HCT116 (cell line): Measurements from ENCODE around the gene TLL2. TPM values are rescaled to one million over a fixed set of nuclear protein-coding genes. Genes with fewer than 3 reads are reported as not detected.

Experiments
- ATAC-seq: fragments of 200-7000 bp; cut with Tn5 transposase; 2 replicates; pipeline ENCODE4 v1.9.1; 2020; ENCODE audit warnings: mild to moderate bottlenecking, moderate library complexity
- BruUV-seq: library from RNA; stranded (reverse); fragments of 400-500 nt; replicated peaks from 2 replicates; lab custom pipeline; 2021; lab: Mats Ljungman, UMichigan
- CTCF ChIA-PET: fragments of 300-600 bp; sonication (Branson Sonifier 250); formaldehyde crosslinking; loops from one replicate; lab custom pipeline; 2021; ENCODE audit warnings: antibody characterized with exemption; lab: Charles Lee
- POLR2A ChIA-PET: fragments of 300-600, 350-600 bp; sonication (Branson Sonifier 250); formaldehyde crosslinking; loops from one replicate; lab custom pipeline; 2021; ENCODE audit warnings: antibody characterized with exemption; lab: Charles Lee
- RAD21 ChIA-PET, 2 experiments: fragments of 300-600 bp; sonication (Branson Sonifier 250); formaldehyde crosslinking; loops; one replicate each; lab custom pipeline; 2023; ENCODE audit warnings: low total read pairs in 2 of 2; ENCODE audit not compliant: uncharacterized antibody in 2 of 2, unreplicated experiment in 2 of 2, low non-redundant PET in 1 of 2; lab: Charles Lee
- DNase-seq: peaks from one replicate; pipeline ENCODE4 v3.0.0-alpha.2; 2010; ENCODE audit warnings: low read depth, low spot score
- H2AFZ ChIP-seq: fragments of 200-600 bp; shearing (Covaris generic), sonication (generic); 2 replicates; pipeline ENCODE4 v1.6.1; 2017; ENCODE audit warnings: low read depth, mixed run types, mixed read lengths, antibody characterized with exemption, low read length; ENCODE audit not compliant: poor library complexity, severe bottlenecking
- H3K27ac ChIP-seq: 2 replicates; pipeline ENCODE4 v1.5.1; 2012; ENCODE audit warnings: low read depth, low read length
- H3K27me3 ChIP-seq: fragments of 200-600 bp; sonication (generic); 2 replicates; pipeline ENCODE4 v1.6.1; 2016; ENCODE audit warnings: mixed run types, low read length, mixed read lengths; ENCODE audit not compliant: insufficient read depth
- H3K36me3 ChIP-seq, 2 experiments: fragments of 200-500 bp in 1 of 2; fragments of 200-600 bp in 1 of 2; sonication (Bioruptor generic) in 1 of 2; sonication (generic) in 1 of 2; 2 replicates each; pipeline versions ENCODE4 v1.5.1 to v1.6.1; 2014 to 2016; ENCODE audit warnings: low read length in 2 of 2, inconsistent platforms in 1 of 2, mixed read lengths in 1 of 2, mixed run types in 1 of 2; ENCODE audit not compliant: insufficient read depth in 2 of 2, control insufficient read depth in 1 of 2
- H3K4me1 ChIP-seq, 2 experiments: fragments of 200-600 bp in 1 of 2; sonication (generic) in 1 of 2; 2 replicates each; pipeline versions ENCODE4 v1.5.1 to v1.6.1; 2012 to 2017; ENCODE audit warnings: low read length in 2 of 2, inconsistent platforms in 1 of 2, mild to moderate bottlenecking in 1 of 2, mixed read lengths in 1 of 2, mixed run types in 1 of 2, moderate library complexity in 1 of 2; ENCODE audit not compliant: insufficient read depth in 2 of 2, control insufficient read depth in 1 of 2
- H3K4me2 ChIP-seq: fragments of 200-600 bp; sonication (generic); 2 replicates; pipeline ENCODE4 v1.6.1; 2017; ENCODE audit warnings: mixed run types, low read length, mixed read lengths
- H3K4me3 ChIP-seq, 2 experiments: fragments of 200-600 bp in 1 of 2; sonication (generic) in 1 of 2; replicated peaks in 1 of 2; 2 replicates each; pipeline ENCODE4 v1.5.1; 2011 to 2016; ENCODE audit warnings: low read length in 2 of 2, control low read depth in 1 of 2, low read depth in 1 of 2, mild to moderate bottlenecking in 1 of 2, mixed read lengths in 1 of 2, mixed run types in 1 of 2
- H3K79me2 ChIP-seq: fragments of 200-600 bp; sonication (generic); 2 replicates; pipeline ENCODE4 v1.6.1; 2017; ENCODE audit warnings: mild to moderate bottlenecking, mixed run types, low read length, moderate library complexity, mixed read lengths; ENCODE audit not compliant: insufficient read depth
- H3K9ac ChIP-seq: fragments of 200-600 bp; sonication (generic); 2 replicates; pipeline ENCODE4 v1.6.1; 2016; ENCODE audit warnings: low read length, mixed read lengths
- H3K9me2 ChIP-seq: fragments of 200-600 bp; sonication (generic), shearing (Covaris generic); 2 replicates; pipeline ENCODE4 v1.6.1; 2017; ENCODE audit warnings: mixed run types, mild to moderate bottlenecking, moderate library complexity; ENCODE audit not compliant: insufficient read depth
- H3K9me3 ChIP-seq, 2 experiments: fragments of 200-500 bp in 1 of 2; fragments of 200-600 bp in 1 of 2; sonication (Bioruptor generic) in 1 of 2; sonication (generic) in 1 of 2; 2 replicates each; pipeline ENCODE4 v1.6.1; 2014 to 2017; ENCODE audit warnings: low read length in 2 of 2, mixed read lengths in 2 of 2, inconsistent platforms in 1 of 2, low read depth in 1 of 2, mild to moderate bottlenecking in 1 of 2, mixed run types in 1 of 2, moderate library complexity in 1 of 2; ENCODE audit not compliant: control insufficient read depth in 1 of 2, insufficient read depth in 1 of 2
- H4K20me1 ChIP-seq: fragments of 200-600 bp; sonication (generic), shearing (Covaris generic); 2 replicates; pipeline ENCODE4 v1.6.1; 2017; ENCODE audit warnings: mixed run types, mild to moderate bottlenecking, moderate library complexity; ENCODE audit not compliant: insufficient read depth
- CBX3 ChIP-seq: IDR thresholded peaks from 2 replicates; pipeline ENCODE4 v1.6.1; 2012; ENCODE audit warnings: low read depth
- EGR1 ChIP-seq: IDR thresholded peaks from 2 replicates; pipeline ENCODE4 v1.6.1; 2012; ENCODE audit warnings: low read depth
- EZH2phosphoT487 ChIP-seq: fragments of 200-600 bp; IDR thresholded peaks from 2 replicates; pipeline ENCODE4 v1.6.1; 2018; ENCODE audit warnings: antibody characterized with exemption, borderline replicate concordance
- FOSL1 ChIP-seq: IDR thresholded peaks from 2 replicates; pipeline ENCODE4 v1.6.1; 2012; ENCODE audit warnings: low read depth
- JUND ChIP-seq: IDR thresholded peaks from 2 replicates; pipeline ENCODE4 v1.6.1; 2012
- POLR2A ChIP-seq: IDR thresholded peaks from 2 replicates; pipeline ENCODE4 v1.7.0; 2011; ENCODE audit warnings: borderline replicate concordance; ENCODE audit not compliant: insufficient read depth, insufficient read length; ENCODE audit errors: extremely low read depth
- POLR2AphosphoS5 ChIP-seq: IDR thresholded peaks from 2 replicates; pipeline ENCODE4 v1.6.1; 2011; ENCODE audit warnings: mild to moderate bottlenecking, low read depth, low read length, moderate library complexity
- RAD21 ChIP-seq: IDR thresholded peaks from 2 replicates; pipeline ENCODE4 v1.6.1; 2012; ENCODE audit warnings: low read depth, mild to moderate bottlenecking
- SP1 ChIP-seq: IDR thresholded peaks from 2 replicates; pipeline ENCODE4 v1.6.1; 2012; ENCODE audit warnings: low read depth
- SRF ChIP-seq: IDR thresholded peaks from 2 replicates; pipeline ENCODE4 v1.6.1; 2012; ENCODE audit warnings: low read depth
- TCF7L2 ChIP-seq: IDR thresholded peaks from 2 replicates; pipeline ENCODE4 v1.7.0; 2011; ENCODE audit warnings: borderline replicate concordance, inconsistent platforms; ENCODE audit not compliant: insufficient read depth, insufficient read length; ENCODE audit errors: extremely low read depth
- YY1 ChIP-seq: IDR thresholded peaks from 2 replicates; pipeline ENCODE4 v1.6.1; 2011; ENCODE audit warnings: low read length, low read depth, moderate library complexity, mild to moderate bottlenecking; ENCODE audit not compliant: insufficient replicate concordance; ENCODE audit errors: extremely low read depth
- ZNF274 ChIP-seq: fragments of 200-500 bp; sonication (Bioruptor generic); IDR thresholded peaks from 2 replicates; pipeline ENCODE4 v1.6.1; 2014; ENCODE audit warnings: mild to moderate bottlenecking, low read depth, low read length, inconsistent platforms
- intact Hi-C: fragments of 100-400 bp; cut with micrococcal nuclease; formaldehyde crosslinking; loops from 2 replicates; pipeline ENCODE4 v1.10.0; 2022
- total RNA-seq: library from RNA; stranded (reverse); gene quantifications from one replicate; pipeline ENCODE4 v1.2.1, GENCODE V29; 2021; ENCODE audit not compliant: unreplicated experiment
- TF ChIP-seq, protein P1 (sequence below): IDR thresholded peaks from 2 replicates; pipeline ENCODE4 v1.6.1; 2011; ENCODE audit warnings: mild to moderate bottlenecking, low read length, moderate library complexity; ENCODE audit not compliant: insufficient replicate concordance; ENCODE audit errors: extremely low read depth
- TF ChIP-seq, protein P2 (sequence below), 3 experiments: fragments of 200-600 bp in 1 of 3; sonication (generic) in 1 of 3; IDR thresholded peaks in 2 of 3; conservative IDR thresholded peaks in 1 of 3; 2 replicates each; pipeline ENCODE4 v1.5.1; 2012 to 2017; ENCODE audit warnings: low read depth in 2 of 3, low read length in 2 of 3, antibody characterized with exemption in 1 of 3, borderline replicate concordance in 1 of 3, control low read depth in 1 of 3, mild to moderate bottlenecking in 1 of 3, mixed read lengths in 1 of 3, mixed run types in 1 of 3, moderate library complexity in 1 of 3; ENCODE audit not compliant: insufficient read depth in 1 of 3

The TLL2 gene
- total RNA-seq, 1 experiment from 2014 or later, result 1.3 TPM

DNA sequence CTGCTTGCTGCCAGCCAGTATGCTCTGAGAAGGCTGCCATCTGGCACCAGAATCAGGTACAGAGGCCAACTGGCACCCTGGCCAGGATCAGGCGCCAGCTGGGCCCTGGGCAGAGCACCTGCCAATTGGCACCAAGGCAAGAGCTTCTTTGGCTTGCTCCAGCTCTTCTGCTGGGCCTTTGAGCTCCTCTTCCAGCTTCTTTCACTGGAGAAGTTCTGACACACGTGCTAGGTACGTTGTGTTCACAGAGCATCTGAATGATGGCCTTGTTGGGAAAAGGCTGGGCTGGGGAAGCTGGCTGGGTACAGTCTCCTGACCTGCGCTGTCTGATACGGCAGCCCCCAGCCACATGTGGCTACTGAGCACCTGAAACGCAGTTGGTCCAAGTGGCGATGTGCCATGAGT, 123.3 kb downstream of the TLL2 start:
- BruUV-seq, result no TSS peak
- no peaks in the 10 kb centered on the region for H3K9me2 ChIP-seq
- CTCF ChIA-PET, result no interaction called here

DNA sequence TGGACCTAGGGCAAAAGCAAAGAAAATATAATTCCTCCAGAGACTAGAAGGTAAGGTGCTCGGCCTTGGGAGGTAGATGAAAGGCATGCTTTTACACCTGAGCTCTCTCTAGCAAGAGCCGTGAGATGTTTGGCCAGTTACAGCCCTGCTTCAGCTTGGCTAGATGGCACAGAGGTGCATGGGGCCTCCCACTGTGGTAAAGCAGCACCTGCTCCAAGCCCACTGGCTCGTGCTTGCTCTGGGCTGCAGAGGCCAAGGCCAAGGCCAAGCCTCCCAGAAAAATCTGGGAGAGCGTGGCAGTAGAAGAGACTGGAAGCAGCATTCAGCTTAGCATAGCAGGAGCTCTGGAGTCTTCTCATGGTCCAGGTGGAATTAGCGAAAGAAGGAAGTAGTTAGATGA, 123.9 kb downstream of the TLL2 start:
- intact Hi-C loops, result no loop called here
- no peaks in the 10 kb centered on the region for H3K79me2 ChIP-seq
- no peak overlapping the region for H3K4me3 ChIP-seq
- no peaks in the 10 kb centered on the region for H3K4me1 ChIP-seq
- no peak overlapping the region for H3K9ac ChIP-seq
- no peak overlapping the region for H3K27ac ChIP-seq
- no peaks in the 10 kb centered on the region for H3K9me3 ChIP-seq
- no peaks in the 10 kb centered on the region for H3K9me2 ChIP-seq
- ATAC-seq (no peak), DNase-seq (no peak)
- no peak overlapping the region for H2AFZ ChIP-seq
- ChIA-PET CTCF (no interaction called here), POLR2A (no interaction called here), RAD21 (no interaction called here)
- H3K27me3 ChIP-seq, result peaks cover 18% of the 10 kb centered on the region; the same call in 1 of the 2 replicates
- H3K36me3 ChIP-seq, result no peaks in the 10 kb centered on the region
- BruUV-seq, result no TSS peak
- H3K4me2 ChIP-seq, result no peak overlapping the region
- no peaks in the 10 kb centered on the region for H4K20me1 ChIP-seq
- no peak for TF ChIP-seq FOSL1
- TF ChIP-seq RAD21, result no peak
- no peak for TF ChIP-seq JUND
- TF ChIP-seq EZH2phosphoT487, result no peak
- TF ChIP-seq, protein P1, sequence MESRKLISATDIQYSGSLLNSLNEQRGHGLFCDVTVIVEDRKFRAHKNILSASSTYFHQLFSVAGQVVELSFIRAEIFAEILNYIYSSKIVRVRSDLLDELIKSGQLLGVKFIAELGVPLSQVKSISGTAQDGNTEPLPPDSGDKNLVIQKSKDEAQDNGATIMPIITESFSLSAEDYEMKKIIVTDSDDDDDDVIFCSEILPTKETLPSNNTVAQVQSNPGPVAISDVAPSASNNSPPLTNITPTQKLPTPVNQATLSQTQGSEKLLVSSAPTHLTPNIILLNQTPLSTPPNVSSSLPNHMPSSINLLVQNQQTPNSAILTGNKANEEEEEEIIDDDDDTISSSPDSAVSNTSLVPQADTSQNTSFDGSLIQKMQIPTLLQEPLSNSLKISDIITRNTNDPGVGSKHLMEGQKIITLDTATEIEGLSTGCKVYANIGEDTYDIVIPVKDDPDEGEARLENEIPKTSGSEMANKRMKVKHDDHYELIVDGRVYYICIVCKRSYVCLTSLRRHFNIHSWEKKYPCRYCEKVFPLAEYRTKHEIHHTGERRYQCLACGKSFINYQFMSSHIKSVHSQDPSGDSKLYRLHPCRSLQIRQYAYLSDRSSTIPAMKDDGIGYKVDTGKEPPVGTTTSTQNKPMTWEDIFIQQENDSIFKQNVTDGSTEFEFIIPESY, result no peak
- no peak for TF ChIP-seq POLR2A
- TF ChIP-seq SRF, result no peak
- TF ChIP-seq SP1, result no peak
- TF ChIP-seq, protein P2, sequence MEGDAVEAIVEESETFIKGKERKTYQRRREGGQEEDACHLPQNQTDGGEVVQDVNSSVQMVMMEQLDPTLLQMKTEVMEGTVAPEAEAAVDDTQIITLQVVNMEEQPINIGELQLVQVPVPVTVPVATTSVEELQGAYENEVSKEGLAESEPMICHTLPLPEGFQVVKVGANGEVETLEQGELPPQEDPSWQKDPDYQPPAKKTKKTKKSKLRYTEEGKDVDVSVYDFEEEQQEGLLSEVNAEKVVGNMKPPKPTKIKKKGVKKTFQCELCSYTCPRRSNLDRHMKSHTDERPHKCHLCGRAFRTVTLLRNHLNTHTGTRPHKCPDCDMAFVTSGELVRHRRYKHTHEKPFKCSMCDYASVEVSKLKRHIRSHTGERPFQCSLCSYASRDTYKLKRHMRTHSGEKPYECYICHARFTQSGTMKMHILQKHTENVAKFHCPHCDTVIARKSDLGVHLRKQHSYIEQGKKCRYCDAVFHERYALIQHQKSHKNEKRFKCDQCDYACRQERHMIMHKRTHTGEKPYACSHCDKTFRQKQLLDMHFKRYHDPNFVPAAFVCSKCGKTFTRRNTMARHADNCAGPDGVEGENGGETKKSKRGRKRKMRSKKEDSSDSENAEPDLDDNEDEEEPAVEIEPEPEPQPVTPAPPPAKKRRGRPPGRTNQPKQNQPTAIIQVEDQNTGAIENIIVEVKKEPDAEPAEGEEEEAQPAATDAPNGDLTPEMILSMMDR (IDR thresholded peaks at IDR 0.05 in 2 of 3, conservative IDR thresholded peaks at IDR 0.05 in 1 of 3; ENCODE audit: borderline replicate concordance in 1 of 3, insufficient read depth in 1 of 3, low read depth in 2 of 3, low read length in 2 of 3), result no peak
- TF ChIP-seq ZNF274, result no peak
- TF ChIP-seq YY1, result no peak
- no peak for TF ChIP-seq CBX3

More for the DNA sequence above, 123.3 kb downstream of the TLL2 start:
- ChIA-PET POLR2A (no interaction called here), RAD21 (no interaction called here)
- no peaks in the 10 kb centered on the region for H3K4me1 ChIP-seq
- intact Hi-C loops, result no loop called here
- no peaks in the 10 kb centered on the region for H3K9me3 ChIP-seq
- no peak overlapping the region for H2AFZ ChIP-seq
- no peak overlapping the region for H3K9ac ChIP-seq
- H4K20me1 ChIP-seq, result no peaks in the 10 kb centered on the region
- H3K79me2 ChIP-seq, result no peaks in the 10 kb centered on the region
- H3K27me3 ChIP-seq, result peaks cover 18% of the 10 kb centered on the region; the same call in 1 of the 2 replicates
- no peak overlapping the region for H3K4me3 ChIP-seq
- H3K27ac ChIP-seq, result no peak overlapping the region
- H3K36me3 ChIP-seq, result no peaks in the 10 kb centered on the region
- DNase-seq, result no peak
- TF ChIP-seq EGR1, result no peak
- no peak for TF ChIP-seq POLR2AphosphoS5
- TF ChIP-seq CBX3, result no peak
- no peak for TF ChIP-seq TCF7L2
- TF ChIP-seq, all 23 proteins: peak for 0
- no peak overlapping the region for H3K4me2 ChIP-seq
- no peak for ATAC-seq
